Tongue (tissue), 2 donors: ENCODE data around the gene DIO3. TPM values are rescaled to one million over a fixed set of nuclear protein-coding genes. Genes with fewer than 3 reads are reported as not detected.
"Not testable (repeated sequence)": the region's sequence is repeated elsewhere in the genome, so short reads cannot be mapped to it uniquely, and the experiment has no call there.

Experiments used
- DNase-seq: peaks from one replicate; pipeline ENCODE4 v3.0.0-alpha.2; 2015
- total RNA-seq: library from RNA; depleted of rRNA; stranded (reverse); fragments of >200 nt; gene quantifications from one replicate; pipeline ENCODE4 v1.2.3, GENCODE V29; 2014

Gene DIO3
- total RNA-seq, 1 donor from 2014 or later = 8.3 TPM

DNA sequence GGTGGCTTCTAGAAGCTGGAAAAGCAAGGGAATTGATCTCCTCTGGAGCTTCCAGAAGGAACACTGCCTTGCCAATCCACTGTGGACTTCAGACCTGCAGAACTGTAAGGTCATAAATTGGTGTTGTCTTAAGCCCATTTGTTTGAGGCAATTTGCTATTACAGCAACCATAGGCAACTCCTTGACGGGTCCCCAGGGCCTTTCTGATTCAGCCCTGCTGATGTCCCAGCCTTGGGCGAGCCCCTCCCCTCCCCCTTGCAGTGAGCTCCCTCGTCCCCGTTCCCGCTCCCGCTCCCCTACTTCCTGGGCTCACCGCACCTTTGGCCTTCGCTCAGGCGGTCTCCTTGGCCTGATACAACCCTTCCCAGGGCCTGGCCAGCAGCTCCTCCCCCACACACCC is 18.9 kb upstream of the DIO3 start:
- DNase-seq = no peak

DNA sequence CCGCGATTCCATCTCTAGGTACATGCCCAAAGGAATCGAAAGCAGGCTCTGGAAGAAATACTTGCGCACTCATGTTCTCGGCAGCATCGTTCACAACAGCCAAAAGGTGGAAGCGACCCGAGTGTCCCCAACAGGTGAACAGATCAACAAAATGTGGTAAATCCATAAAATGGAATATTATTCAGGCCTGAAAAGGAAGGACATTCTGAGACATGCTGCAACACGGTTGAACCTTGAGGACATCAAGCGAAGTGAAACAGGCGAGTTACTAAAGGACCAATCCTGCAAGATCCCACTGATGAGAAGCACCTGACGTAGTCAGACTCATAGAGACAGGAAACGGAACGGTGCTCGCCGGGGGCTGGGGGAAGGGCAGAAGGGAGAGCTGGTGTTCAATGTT is 17.5 kb upstream of the DIO3 start:
- DNase-seq = no peak

DNA sequence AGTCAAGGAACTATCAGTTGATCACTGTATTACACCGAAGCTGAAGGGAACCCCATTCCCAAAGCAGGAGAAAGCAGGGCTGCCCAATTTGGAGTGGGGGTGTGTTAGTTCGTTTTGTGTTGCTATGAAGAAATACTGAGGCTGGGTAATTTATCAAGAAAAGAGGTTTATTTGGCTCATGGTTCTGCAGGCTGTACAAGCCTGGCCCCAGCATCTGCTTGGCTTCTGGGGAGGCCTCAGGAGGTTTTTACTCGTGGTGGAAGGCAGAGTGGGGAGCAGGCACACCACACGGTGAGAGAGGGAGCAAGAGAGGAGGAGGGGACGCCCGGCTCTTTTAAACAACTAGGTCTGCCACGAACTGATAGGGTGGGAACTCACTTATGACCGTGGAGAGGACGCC is 16.7 kb upstream of the DIO3 start:
- no peak for DNase-seq

DNA sequence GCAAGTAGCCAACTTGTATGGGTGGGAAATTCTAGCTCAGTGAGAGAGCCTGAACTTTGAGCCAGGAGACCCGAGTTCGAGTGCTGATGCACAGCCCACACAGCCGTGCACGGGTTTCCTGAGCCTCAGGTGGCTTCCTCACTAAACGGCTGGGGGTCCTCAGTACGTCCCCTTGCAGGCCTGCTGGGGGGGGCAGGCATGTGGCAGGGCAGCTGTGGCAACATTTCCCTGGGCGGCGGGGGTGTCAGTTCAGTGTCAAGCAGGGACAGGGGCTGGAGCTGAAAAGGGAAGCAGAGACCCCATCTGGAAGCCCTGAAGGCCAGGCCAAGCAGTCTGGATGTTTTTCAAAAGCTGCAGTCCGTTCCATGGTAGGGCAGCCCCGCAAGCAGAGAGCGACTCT is 14.6 kb upstream of the DIO3 start:
- DNase-seq = no peak

DNA sequence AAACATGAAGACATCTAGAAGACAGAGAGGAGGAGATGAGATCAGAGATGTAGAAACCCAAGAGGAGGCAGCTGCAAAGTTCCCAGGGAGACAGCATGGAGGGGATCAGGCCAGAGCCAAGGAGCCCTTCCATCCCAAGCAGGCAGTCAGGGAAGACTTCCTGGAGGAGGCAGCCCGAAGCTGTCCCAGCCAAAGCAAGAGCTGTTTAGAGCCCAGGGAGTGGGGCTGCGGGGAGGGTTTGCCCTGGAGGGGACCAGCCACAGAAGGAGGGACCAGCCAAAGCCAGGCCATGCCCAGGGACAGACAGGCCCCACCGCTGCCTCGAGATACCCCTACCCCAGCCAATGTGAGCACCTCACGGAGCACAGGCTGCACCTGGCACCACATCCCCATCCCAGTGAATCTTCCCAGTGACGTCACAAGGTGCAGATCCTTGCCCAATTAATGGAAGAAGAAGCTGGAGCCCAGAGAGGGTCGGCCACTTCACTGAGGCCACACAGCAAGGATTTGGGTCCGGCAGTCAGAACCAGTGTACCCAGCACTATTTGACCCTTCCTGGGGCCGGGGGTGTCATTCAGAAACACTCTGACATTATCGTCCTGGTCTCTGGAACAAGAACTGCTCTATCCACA is 14.1 kb upstream of the DIO3 start:
- no peak for DNase-seq

DNA sequence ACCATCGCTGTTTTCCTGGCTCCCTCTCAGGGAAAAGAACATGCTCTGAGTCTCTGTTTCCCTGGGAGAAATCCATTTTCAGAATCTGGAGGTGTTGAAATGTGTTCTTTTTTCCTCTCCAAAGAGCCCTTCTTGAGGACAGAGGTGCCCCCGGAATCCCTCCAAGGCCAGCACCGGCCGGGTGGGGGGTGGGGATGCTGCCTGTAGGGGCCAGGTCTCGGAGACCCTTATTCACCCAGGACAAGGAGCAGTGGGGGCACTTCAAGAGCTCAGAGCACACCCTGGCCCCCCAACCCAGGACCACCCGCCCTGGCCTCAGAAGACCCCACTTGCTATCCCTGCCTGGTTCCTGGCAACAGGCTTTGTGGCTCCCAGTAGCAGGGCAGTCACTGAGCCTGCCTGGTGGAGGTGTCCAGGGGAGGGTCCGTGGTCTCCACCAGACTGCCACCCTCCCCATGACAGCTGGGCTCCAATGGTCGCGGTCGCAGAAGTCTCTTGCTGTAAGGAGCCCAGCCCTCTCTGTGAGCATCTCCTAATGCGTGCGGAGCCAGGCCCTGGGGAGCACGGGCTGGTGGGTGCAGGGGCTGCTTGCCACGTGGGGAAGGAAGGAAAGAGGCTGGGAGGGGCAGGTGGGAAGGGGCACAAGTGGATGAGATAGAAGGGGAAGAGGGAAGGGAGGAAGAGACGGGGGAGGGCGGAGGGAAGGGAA is 13.2 kb upstream of the DIO3 start:
- no peak for DNase-seq

DNA sequence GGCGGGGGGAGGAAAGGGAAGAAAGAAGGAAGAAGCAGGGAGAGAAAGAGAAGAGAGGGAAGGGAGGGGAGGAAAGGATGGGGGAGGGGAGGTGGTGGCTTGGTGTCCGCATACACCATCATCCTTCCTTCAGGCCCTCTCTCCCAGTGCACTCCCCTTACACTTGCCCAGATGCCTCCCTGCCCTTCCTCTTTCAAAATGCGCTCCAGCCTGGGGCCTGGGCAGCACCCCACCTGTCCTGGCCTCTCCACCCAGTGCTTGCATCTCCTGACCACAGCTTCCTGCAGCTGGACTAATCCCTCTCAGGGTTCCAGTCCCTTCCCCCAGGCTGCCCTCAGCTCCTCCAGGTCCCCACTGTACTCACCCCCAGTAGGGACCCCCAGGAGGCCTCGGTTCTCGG is 12.6 kb upstream of the DIO3 start:
- DNase-seq = no peak

DNA sequence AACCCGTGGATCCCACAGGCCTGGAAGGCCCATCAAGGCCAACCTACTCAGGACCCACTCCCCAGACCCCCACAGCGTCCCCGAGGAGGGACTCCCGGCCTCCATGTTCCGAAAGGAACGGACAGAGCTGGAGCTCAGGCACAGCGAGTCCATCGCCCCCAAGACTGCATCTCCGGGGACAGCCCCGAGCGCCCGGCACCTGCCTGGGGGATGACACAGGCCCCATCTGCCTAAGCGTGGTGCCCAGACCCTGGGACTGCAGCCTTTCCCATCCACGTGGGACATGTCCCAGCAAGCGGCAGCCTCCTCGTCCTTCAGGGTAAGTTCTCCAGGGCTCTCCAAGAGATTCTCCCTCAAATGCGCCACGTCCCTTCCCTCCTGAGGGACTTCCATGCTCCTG is 12.1 kb upstream of the DIO3 start:
- DNase-seq = no peak

DNA sequence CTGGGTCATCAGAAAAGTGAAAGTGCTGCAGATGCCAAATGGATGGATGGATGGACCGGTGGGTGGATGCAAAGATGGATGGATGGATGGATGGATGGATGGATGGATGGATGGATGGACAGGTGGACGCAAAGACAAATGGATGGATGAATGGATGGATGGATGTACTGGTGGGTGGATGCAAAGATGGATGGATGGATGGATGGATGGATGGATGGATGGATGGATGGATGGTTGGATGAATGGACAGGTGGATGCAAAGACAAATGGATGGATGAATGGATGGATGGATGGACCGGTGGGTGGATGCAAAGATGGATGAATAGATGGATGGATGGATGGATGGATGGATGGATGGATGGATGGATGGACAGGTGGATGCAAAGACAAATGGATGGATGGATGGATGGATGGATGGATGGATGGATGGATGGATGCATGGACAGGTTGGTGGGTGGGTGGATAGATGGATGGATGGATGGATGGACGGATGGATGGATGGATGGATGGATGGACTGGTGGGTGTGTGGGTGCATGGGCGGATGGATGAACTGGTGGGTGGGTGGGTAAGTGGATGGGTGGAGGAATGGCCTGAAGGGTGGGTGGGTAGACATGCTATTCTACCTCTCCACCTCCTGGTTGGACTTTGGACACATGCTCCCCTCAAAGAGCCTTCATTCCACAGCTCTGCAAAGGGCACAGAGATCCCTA is 10.9 kb upstream of the DIO3 start:
- not testable (repeated sequence) for DNase-seq

DNA sequence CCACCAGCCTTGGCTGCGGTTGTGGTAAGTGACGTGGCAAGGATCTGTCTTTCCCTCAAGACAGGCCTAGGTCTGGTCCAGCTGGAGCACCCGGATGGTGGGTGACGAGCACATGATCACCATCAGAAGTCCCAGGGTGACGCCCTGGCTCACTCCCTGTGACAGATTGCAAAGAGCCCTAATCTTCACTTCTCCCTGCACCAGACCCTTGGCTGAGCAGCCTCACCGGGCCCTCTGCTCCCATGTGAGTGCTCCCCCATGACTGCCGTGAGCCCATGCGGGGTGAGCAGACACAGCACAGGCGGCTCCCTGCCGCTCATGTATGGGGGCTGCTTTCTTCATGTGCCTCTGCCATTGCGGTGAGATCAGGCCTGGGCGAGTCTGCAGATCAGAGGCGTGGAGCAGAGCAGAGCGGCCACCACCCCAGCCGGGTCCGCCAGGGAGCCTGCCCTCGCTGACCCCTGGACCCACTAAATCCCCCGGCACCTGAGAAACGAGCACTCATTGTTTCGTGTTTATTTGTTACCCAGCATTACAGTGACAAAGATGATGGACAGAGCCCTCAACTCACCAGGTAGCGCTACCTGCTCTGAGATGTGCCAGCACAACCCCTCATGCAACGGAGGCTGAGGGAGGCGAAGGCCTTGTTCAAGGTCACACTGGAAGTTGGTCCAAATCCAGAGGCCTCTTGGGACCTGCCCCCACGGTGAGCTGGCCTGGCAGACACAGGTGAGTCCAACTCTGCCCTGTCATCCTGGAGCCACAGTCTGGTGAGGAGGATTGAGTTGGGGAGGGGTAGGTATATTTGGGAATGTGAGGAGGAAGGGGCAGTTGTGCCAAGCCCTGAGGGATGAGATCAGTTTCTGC is 9.3 kb upstream of the DIO3 start:
- DNase-seq = no peak

DNA sequence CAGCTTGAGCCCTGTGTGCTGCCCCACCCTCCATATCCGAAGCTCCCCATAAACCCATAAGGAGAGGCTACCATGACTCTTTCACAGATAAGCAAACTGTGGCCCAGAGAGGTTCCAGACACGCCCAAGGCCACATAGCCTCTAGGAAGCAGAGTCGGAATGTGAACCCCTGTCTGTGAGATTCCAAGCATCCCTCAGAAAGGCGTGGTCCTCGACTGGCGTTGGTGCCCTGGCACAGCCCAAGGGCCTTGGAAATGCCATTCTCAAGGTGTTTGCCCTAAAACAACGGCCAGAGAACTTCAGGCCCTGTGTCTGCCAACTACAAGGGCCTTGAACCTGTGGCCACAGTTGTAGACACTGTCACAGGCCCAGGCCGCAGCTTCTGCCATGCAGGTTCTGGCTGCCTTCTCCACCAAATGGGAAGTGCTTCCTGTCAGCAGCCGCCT is 8.5 kb upstream of the DIO3 start:
- DNase-seq = no peak

DNA sequence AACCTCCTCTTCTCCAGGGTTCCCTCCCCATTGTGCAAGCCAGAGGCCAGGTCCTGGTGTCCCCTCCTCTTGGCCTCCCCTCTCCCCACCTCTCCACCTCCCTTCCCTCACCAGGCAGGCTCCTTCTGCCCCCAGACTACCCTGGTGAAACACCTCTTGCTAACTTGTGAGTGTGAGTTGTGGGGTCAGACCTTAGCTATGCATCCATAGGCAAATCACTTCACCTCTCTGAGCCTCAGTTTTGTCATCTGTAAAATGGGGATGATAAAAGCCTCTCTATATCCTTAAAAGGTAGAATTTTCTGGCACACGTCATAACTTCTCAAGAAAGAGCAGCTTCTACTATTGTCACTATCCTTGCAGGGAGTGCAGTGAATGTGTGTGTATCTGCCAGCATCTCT is 7.9 kb upstream of the DIO3 start:
- no peak for DNase-seq

DNA sequence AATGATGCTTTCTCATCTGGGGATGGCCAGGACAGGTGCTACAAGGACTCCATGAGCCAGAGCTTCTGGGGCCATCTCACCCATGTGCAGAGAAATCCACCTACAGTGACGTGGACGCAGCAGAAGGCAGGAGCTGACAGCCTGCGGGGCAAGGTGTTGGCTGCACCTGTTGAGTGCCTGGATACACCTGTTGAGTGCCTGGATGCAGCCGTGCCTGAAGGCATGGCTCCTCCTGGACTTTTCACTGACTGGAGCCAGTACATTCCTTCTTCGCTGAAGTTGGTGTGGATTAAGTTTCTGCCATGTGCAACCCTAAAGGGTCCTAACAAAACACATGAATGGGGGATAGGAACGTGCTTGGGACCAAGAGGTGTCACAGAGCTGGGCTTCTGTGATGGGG is 7.4 kb upstream of the DIO3 start:
- DNase-seq = no peak

DNA sequence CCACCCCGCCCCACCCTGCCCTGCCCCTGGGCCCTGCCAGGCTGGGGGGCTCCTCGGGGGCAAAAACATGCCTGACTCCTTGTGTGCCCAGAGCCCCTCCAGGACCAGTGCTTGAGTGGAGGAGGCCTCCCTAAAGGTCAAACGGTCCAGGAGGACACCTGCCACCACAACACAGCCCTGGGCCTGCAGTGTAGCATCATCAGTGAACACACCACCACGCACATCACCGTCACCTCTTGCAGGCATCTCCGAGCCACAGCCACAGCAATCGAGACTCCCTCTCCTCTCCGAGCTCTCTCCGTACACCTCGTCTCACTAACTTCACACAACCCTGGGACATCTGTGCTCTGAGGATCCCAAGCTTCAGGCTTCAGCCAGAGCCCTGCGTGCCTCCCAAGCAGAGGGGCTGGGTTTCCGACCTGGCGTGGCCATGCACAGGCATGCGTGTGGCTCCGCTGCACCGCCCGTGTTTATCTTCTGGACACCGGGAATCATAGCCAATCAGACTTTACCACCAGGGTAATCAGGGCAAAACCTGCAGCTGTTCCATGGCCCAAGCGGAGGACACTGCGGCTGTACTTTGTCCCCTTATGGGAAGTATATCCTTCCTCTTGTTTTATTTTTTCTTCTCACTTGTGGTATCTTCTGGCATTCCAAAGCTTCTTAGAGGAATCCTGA is 6.2 kb upstream of the DIO3 start:
- DNase-seq = peak; percentile 24

DNA sequence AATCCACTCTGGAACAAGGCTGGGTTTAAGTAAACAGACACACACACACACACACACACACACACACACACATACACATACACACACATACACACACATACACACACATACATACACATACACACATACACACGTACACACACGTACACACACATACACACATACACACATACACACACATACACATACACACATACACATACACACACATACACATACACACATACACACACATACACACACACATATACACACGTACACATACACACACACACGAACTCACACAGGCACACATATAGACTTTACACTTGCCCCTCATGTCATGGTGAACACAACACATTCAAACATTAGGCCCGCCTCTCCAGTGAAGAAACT is 5.6 kb upstream of the DIO3 start:
- DNase-seq = not testable (repeated sequence)

DNA sequence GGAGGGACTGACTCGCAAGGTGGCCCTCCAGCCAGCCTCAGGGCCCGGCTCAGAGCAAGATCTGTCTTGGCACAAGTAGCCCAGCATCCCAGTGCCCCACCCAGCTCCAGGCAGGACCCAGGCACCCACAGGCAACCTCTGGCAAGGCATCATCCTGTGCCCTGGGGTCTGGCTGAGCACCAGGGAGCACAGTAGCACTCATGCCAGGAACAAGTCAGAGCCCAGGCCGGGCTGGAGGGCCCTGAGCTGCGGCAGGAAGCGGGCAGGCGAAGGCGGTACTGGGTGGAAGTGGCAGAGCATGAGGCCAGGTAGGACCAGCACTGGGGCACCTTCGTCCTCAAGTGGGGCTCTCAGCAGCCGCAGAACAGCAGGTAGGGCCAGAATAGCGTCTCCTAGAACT is 5.2 kb upstream of the DIO3 start:
- DNase-seq = no peak

DNA sequence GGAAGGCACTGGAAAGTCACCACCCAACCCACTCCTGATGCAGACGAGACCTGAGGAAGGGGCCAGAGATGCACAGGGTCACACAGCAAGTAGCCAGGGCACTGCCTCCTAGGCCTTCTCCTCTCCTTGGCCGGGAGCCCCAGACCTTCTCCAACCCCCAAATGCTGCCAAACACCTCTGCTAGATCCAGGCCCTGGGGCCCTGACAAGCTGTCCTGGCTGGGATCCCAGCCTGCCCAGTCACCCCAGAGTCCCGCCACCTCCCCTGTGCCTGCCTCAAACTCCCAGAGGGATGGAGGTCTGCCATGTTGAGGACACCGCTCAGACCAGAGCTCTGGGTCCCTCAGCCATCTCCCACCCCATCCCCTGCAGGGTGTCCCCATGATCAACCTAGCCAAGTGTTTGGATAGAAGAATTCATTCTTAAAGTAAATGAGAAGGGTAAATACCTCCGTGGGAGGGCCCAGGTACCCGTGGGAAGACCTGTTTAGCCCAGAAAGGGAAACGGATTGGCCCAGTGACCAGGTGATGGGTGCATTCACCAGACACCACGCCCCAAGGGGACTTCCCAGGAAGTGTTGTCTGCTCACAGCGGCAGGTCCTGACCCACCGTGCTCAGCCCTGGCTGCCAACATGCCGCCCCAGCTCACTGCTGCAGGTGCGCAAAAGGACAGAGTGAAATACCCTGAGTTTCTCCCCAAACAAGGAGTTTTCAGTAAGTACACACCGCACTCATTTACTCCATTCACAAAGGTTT is 4.6 kb upstream of the DIO3 start:
- no peak for DNase-seq

DNA sequence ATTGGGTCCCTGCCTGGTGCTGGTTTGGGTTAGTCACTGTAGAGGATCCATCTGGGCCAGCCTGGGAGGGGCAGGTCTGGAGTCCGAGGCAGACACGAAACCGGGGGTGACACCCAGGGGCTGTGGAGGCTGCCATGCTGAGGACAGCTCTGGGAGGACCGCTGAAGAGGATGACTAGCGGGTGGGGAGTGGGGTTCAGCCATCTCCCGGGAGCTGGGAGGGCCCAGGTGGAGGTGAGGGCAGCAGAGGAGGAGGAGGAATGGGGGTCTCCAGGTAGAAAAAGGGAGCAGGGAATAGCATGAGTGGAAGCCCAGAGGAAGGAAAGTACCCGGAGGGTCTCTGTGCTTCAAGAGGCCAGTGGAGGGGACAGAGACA is 4.0 kb upstream of the DIO3 start:
- DNase-seq = no peak

DNA sequence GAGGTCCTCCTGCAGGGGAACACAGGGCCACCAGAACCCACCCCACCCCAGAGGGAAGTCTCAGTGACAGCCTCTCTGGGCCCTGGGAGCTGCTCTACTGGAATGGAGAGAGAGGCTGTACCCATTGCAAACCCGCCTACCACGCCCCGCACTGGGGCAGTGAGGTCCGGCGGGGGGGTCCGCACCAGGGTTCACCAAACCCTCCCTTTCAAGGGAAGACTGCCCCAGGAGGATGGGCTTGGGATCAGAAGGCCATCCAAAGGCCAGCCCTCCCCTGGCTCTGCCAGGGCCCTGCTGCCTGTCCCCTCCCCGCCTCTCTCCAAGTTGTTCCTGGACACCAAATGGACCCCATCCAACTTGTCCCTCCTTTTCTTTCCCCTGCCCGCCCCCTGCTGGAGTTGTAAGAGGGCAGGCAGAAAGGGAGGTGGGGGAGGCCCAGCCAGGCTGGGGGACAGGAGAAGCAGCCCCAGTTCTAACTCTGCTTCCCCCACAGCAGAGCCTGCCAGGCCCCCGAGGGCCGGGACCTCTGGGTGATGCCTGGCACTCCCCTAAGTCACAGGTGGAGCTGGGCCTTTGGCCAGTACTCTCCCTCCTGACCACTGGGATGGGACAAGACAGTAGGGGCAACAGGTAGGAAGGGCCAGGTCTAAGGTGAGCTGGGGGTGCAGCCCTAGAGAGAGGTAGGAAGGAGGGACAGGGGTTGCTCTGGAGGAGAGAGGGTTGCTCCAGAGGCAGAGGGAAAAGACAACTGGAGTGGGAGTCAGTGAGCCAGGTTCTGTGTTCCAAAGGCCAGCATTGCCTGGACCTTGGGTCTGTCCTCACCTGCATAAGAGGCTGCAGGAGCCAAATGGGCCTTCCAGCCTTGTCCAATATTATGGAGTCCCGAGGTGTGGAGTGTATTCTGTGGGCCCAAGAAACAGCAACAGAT is 3.2 kb upstream of the DIO3 start:
- DNase-seq = peak; percentile 49

DNA sequence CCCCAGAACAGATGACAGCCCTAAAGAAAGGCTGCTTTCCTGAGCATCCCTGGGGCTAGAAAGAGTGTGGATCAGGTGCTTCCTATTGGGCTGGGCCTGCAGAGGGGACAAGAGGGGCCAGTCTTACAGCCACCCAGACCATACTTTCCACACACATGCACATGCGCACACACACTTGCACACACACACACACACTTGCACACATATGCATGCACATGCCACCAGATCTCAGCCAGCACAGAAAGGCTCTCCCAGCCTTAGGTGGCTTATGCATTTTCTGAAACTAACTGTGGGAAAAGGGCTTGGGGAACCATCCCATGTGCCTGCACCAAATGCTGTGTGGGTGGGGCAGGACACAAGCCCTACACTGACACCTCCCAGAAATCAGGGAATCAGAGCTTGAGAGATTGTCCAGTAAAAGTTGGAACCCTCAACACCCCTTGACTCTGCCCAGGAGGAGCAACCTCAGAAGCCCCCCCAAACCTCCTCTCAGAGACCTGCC is 2.5 kb upstream of the DIO3 start:
- DNase-seq = no peak
